ES-I3 (cell line): ENCODE measurements around the gene SCYL3.
"Not testable (repeated sequence)": the region's sequence is repeated elsewhere in the genome, so short reads cannot be mapped to it uniquely, and the experiment has no call there.

ENCODE experiments used
- H3K36me3 ChIP-seq: 2 replicates; pipeline ENCODE4 v1.6.1; 2013; ENCODE audit warnings: mild to moderate bottlenecking, low read length, control low read depth, moderate library complexity; ENCODE audit not compliant: insufficient read depth
- H3K4me1 ChIP-seq: 2 replicates; pipeline ENCODE4 v1.6.1; 2013; ENCODE audit warnings: mild to moderate bottlenecking, control low read depth, low read length; ENCODE audit not compliant: insufficient read depth
- H3K9ac ChIP-seq: 2 replicates; pipeline ENCODE4 v1.6.1; 2013; ENCODE audit warnings: low read depth, mild to moderate bottlenecking, low read length, moderate library complexity
- H3K9me3 ChIP-seq: 2 replicates; pipeline ENCODE4 v1.6.1; 2013; ENCODE audit warnings: mild to moderate bottlenecking, low read length, moderate library complexity; ENCODE audit not compliant: control insufficient read depth, insufficient read depth

Gene SCYL3

DNA sequence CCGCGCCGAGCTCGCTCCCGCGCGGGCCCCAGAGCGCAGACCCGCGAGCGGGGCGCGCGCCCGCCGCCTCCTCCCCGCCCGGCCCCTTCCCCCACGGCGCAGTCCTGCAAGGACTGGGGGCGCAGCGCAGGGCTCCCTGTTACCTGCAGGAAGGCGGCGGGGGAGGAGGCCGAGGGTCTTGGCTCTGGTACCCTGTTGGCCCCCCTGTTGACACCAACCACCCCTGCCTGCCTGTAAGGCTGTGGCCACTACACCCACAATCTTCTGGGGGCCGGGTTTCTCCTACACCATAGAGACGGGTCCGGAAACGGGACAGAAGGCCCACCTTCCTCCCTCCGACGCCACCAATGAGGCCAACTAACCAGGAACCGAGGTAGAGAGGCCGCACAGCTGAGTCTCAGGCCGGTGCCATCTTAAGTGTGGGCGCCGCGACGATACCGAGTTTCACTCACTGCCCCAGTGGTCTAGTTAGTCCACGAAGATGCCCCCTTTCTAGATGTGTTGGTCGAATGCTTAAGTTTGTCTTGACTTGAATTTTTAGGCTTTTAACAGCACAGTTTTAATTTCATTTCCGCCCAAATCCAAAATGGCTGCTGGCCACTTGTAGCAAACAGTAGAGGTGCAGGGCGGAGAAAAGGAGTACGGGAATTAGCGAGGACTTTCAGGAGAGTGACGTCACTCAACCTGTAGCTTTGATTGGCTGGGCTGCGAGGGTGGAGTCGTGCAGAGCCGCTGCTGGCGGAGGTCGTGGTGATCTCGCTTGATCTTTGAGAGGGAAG is at the start of gene SCYL3:
Gene SCYL3, minus strand, starts transcription at position 252 of the 779 bp plus-strand sequence. CDS start 5,056 bp downstream, outside the sequence.
- Histone ChIP-seq H3K9me3 (no peaks in the 10 kb centered on the region), H3K36me3 (no peaks in the 10 kb centered on the region), H3K4me1 (peaks cover 13% of the 10 kb centered on the region; the same call in 1 of the 2 replicates), H3K9ac (peak within 1 kb of the TSS; percentile 81)

- H3K9ac ChIP-seq, result no peak overlapping the region
- no peaks in the 10 kb centered on the region for H3K4me1 ChIP-seq
- no peaks in the 10 kb centered on the region for H3K36me3 ChIP-seq
- no peaks in the 10 kb centered on the region for H3K9me3 ChIP-seq
These were observed 48.5 kb upstream of the SCYL3 start for GRCh38 chr1:169941982-169942830.

DNA sequence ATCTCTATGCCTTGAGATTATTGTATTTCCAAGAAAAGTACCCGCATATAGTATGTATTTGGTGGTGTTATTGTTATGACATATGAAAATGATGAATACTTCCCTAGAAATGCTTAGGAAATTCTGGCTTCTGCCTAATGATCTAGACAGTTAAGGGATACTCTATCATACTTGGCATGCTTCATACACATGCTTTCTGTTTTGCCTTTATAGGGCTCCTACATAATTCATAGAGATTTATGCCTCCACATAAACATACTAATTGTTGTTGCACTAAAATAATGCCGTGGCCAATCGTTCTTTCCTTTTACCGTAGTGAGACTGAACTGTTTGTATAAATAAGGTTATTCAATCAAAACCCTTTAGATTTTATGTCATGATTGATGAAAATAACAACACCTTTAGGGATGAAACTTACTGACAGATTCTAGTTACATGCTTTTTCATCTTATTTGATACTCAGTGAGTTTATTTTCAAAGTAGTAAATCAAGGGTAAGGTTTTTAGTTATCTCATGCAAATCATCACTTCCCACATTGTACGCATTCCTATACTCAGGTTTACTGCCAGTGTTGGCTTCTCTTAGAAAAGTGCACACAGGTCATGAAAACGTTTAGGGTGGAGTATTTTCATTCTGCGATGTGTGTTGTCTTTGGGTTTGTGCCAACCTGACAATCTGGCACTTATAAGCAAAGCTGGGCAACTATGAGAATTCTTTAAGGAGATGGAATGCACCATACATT is 40.5 kb upstream of the SCYL3 start:
- no peaks in the 10 kb centered on the region for H3K36me3 ChIP-seq
- H3K9me3 ChIP-seq, result no peaks in the 10 kb centered on the region
- H3K9ac ChIP-seq, result no peak overlapping the region
- H3K4me1 ChIP-seq, result no peaks in the 10 kb centered on the region

GRCh38 chr1:169931795-169932231 is 38.1 kb upstream of the SCYL3 start:
- no peaks in the 10 kb centered on the region for H3K36me3 ChIP-seq
- H3K9me3 ChIP-seq, result no peaks in the 10 kb centered on the region
- H3K9ac ChIP-seq, result no peak overlapping the region
- H3K4me1 ChIP-seq, result no peaks in the 10 kb centered on the region

DNA sequence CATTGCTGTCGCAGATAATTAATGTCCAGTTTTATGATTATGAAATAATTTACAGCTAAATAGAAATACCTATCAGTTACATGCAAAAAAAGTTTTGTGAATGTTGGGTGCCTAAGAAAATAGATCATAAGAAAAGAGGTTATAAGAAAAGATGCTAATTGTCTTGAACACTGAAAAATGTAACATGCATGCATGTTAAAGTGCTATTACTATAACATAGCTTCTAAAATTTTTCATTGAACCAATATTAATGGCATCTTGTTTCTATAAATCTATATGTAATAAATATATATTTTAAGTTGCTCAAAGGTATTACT is 35.5 kb upstream of the SCYL3 start:
- H3K36me3 ChIP-seq, result no peaks in the 10 kb centered on the region
- no peak overlapping the region for H3K9ac ChIP-seq
- no peaks in the 10 kb centered on the region for H3K4me1 ChIP-seq
- H3K9me3 ChIP-seq, result no peaks in the 10 kb centered on the region

DNA sequence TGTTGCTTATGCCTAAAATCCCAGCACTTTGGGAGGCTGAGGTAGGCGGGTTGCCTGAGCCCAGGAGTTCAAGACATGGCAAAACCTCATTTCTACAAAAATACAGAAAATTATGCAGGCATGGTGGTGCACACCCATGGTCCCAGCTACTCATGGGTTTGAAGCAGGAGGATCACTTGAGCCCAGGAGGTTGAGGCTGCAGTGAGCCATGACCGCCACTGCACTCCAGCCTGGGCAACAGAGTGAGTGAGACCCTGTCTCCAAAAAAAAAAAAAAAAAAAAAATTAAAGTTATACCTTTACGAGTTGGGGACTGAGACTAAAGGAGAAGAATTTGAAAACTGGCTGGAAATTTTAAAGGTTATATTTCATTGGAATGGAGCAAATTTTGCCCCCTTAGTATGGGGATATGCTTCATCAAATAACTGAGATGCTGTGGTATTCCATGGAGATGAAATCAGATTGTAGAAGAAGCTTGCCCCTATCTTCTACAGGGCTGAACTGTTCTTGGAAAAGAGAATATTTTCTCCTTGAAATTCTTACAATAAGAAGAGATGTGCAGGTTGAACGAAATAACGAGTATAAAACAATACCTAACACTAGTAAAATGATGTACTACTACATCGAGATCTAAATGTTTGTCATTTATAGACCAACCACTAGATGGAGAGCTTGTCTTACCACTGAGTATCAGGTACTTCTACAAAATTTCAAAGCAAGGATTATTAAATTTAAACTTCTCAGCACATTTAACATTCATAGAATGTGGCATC is 34.9 kb upstream of the SCYL3 start:
- Histone ChIP-seq H3K4me1 (no peaks in the 10 kb centered on the region), H3K9me3 (no peaks in the 10 kb centered on the region), H3K9ac (no peak overlapping the region), H3K36me3 (no peaks in the 10 kb centered on the region)

DNA sequence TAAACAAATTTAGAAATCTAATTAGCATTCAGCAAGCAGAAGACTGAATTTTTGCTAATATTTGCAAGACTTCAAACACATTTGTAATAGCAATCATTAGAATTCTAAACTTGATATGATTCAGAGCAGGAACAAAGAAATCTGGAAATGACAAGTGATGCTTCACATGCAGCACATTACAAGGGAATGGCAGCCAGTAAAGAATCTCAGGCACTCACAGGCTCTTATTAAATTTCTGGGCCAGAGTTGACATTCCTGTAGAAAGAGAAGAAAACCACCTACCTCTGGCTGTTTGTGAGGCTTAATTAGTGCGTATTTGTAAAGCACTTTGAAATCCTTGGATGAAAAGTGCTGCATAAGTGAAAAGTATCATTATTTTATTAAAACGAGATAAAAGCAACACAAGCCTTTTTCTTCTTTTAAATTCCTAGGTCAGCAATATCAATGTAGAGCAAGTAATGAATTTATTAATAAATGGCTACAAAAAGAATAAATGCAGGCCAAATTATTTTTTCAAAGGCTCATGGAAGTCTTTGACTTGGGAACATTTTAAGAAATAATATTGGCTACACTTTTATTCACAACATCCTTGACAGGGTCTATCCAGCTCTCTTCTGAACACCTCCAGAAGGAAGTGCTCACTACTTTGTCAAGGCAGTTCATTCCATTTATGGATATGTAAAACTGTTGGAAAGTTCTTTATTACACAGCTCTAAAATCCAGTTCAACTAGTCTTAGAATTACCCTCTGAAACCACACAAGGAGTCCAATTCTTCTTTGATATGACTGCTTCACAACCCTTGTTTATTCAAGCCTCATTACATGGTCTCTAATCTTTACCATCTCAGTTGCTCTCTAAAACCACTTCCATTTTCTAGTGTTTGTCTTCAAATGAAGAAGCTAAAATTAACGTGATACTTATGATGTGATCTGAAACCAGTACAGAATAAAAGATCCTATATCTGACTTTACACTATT is 32.1 kb upstream of the SCYL3 start:
- H3K9ac ChIP-seq, result no peak overlapping the region
- no peaks in the 10 kb centered on the region for H3K9me3 ChIP-seq
- H3K4me1 ChIP-seq, result no peaks in the 10 kb centered on the region
- H3K36me3 ChIP-seq, result no peaks in the 10 kb centered on the region

DNA sequence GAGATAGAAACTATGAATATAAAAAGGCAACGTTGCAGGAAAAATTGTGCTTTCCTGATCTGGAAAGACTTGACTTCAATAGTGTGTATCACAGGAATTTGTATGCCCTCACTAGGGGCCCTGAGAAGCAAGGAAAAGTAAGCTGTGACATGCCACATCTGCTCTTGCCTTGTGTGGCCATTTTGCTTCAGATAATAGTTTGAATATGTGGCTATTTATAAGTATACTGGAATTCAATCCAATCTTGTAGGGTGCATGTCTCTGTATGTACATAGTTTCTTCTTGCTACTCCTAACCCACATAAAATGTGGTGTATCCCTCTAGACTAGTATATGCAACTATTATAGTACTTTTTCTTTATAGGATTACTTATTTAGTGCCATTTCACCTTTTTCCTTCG is 31.1 kb upstream of the SCYL3 start:
- H3K9ac ChIP-seq, result no peak overlapping the region

GRCh38 chr1:169924063-169924462 is 30.4 kb upstream of the SCYL3 start:
- no peak overlapping the region for H3K9ac ChIP-seq
- H3K9me3 ChIP-seq, result no peaks in the 10 kb centered on the region
- no peaks in the 10 kb centered on the region for H3K36me3 ChIP-seq
- no peaks in the 10 kb centered on the region for H3K4me1 ChIP-seq

More for the DNA sequence above, 31.1 kb upstream of the SCYL3 start:
- Histone ChIP-seq H3K9me3 (no peaks in the 10 kb centered on the region), H3K4me1 (no peaks in the 10 kb centered on the region), H3K36me3 (no peaks in the 10 kb centered on the region)

DNA sequence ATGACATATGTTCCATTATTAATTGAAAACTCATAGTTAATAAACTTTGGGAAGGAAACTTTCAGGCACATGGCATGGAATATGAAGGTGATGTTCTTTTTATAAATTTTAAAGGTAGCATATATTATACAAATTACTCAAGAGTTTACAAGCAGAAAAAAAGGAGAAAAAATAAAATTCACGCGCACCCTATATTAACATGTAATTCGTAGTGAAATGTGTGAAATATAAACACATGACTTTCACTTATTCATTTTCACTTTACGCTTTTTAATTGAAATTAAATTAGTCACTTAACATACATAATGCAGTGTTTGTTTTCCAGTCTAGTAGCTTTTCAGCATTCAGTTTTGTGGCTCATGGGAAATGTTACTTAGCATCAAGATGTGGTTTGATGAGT is 27.4 kb upstream of the SCYL3 start:
- no peak overlapping the region for H3K9ac ChIP-seq
- H3K4me1 ChIP-seq, result no peaks in the 10 kb centered on the region
- H3K9me3 ChIP-seq, result no peaks in the 10 kb centered on the region
- no peaks in the 10 kb centered on the region for H3K36me3 ChIP-seq

GRCh38 chr1:169918927-169919326 is 25.2 kb upstream of the SCYL3 start:
- Histone ChIP-seq H3K9ac (no peak overlapping the region), H3K36me3 (no peaks in the 10 kb centered on the region), H3K4me1 (no peaks in the 10 kb centered on the region), H3K9me3 (no peaks in the 10 kb centered on the region)

DNA sequence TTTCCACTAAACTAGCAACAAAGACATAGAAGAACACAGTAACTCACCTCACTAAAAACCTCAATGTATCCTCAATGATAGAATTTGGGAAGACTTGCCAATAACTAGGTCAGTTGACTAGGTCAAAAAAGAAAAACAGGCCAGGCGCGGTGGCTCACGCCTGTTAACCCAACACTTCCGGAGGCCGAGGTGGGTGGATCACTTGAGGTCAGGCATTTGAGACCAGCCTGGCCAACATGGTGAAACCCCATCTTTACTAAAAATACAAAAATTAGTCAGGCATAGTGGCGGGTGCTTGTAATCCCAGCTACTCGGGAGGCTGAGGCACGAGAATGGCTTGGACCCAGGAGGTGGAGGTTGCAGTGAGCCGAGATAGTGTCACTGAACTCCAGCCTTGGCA is 24.5 kb upstream of the SCYL3 start:
- not testable (repeated sequence) for H3K9ac ChIP-seq

DNA sequence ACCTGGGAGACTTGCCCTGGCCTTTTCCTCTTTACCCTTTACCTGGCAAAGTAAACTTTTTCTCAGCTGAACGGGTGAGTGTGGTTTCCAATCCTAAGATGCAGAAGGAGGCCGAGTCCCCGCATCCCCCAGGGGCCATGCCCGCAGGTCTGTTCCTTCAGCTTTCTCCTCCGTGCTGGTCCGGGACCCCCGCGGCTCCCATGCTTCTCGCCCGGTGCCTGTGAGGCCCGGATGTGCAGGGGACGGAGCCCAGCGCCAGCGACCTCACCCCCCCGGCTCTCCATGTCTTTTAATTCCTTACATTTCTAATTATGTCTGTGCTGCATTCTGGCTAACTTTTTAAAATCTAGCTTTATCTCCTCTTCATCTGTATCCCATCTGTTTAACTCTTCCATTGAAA is 21.5 kb upstream of the SCYL3 start:
- no peaks in the 10 kb centered on the region for H3K9me3 ChIP-seq
- no peaks in the 10 kb centered on the region for H3K36me3 ChIP-seq
- H3K9ac ChIP-seq, result no peak overlapping the region
- H3K4me1 ChIP-seq, result no peaks in the 10 kb centered on the region

More for the DNA sequence above, 24.5 kb upstream of the SCYL3 start:
- H3K36me3 ChIP-seq, H3K4me1 ChIP-seq, H3K9me3 ChIP-seq: not testable (repeated sequence)
